ENCODE measurements around the gene ARMC7. TPM values are rescaled to one million over a fixed set of nuclear protein-coding genes. Genes with fewer than 3 reads are reported as not detected.
A peak's percentile ranks its signal among the peaks of the same experiment; 100 is the strongest.
"Not testable (repeated sequence)": the region's sequence is repeated elsewhere in the genome, so short reads cannot be mapped to it uniquely, and the experiment has no call there.

The ARMC7 gene
- total and polyA plus RNA-seq, 2 donors (not counting 1 experiment from before 2014, with no cell fraction given), result 10.4 to 15.9 TPM

DNA sequence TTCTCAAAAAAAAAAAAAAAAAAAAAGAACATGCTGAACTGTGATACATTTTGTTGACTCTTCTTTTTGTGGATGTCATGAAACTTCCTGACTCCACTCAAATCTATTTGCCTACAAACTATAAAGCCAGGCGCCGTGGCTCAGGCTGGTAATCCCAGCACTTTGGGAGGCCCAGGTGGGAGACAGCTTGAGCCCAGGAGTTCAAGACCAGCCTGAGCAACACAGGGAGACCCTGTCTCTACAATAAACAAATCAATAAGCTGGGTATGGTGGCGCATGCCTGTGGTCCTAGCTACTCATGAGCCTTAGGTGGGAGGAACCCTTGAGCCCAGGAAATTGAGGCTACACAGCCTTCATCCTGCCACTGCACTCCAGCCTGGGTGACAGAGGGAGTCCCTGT lies 23.2 kb downstream of the ARMC7 start:
- H3K36me3 ChIP-seq (replicated peaks in 1 of 2; ENCODE audit: control extremely low read depth in 1 of 2, control insufficient read depth in 1 of 2, extremely low read depth in 1 of 2, insufficient read depth in 2 of 2, low read length in 1 of 2), result peaks cover 0 to 20% of the 10 kb centered on the region in 2 experiments
- CTCF ChIA-PET, result interaction anchor here (0.6 to 13.4 kb wide), 10 partner anchors 12 to 323 kb away, joined by 3 to 262 read pairs (median 4); partner anchors contain the start of genes ARMC7, NUP85 and SUMO2
- H2AFZ ChIP-seq (ENCODE audit: insufficient read depth, low read depth, low read length, poor library complexity, severe bottlenecking), result no peak overlapping the region
- H3K4me3 Mint-ChIP-seq, result no peak overlapping the region
- DNase-seq (no peak), ATAC-seq (ENCODE audit: low read depth) (no peak)
- H3K79me2 ChIP-seq (ENCODE audit: control insufficient read depth, insufficient read depth, low read length), result no peaks in the 10 kb centered on the region
- H3K9me3 Mint-ChIP-seq (ENCODE audit: insufficient read depth), result no peaks in the 10 kb centered on the region
- H3K27ac ChIP-seq (ENCODE audit: low read length in 2 of 2), result no peak overlapping the region
- WGBS (ENCODE audit: insufficient coverage), result no CpG with 5 or more reads among the region's 3 CpGs
- H3K9me3 ChIP-seq (ENCODE audit: control extremely low read depth in 1 of 3, control insufficient read depth in 2 of 3, insufficient read depth in 1 of 3, low read length in 2 of 3), result no peaks in the 10 kb centered on the region
- no peaks in the 10 kb centered on the region for H3K27me3 Mint-ChIP-seq
- peaks cover 23% of the 10 kb centered on the region for H4K20me1 ChIP-seq (ENCODE audit: control insufficient read depth, insufficient read depth, low read length, poor library complexity, severe bottlenecking)
- no peak overlapping the region for H3K9ac ChIP-seq (ENCODE audit: low read length)
- TF ChIP-seq, protein P1, sequence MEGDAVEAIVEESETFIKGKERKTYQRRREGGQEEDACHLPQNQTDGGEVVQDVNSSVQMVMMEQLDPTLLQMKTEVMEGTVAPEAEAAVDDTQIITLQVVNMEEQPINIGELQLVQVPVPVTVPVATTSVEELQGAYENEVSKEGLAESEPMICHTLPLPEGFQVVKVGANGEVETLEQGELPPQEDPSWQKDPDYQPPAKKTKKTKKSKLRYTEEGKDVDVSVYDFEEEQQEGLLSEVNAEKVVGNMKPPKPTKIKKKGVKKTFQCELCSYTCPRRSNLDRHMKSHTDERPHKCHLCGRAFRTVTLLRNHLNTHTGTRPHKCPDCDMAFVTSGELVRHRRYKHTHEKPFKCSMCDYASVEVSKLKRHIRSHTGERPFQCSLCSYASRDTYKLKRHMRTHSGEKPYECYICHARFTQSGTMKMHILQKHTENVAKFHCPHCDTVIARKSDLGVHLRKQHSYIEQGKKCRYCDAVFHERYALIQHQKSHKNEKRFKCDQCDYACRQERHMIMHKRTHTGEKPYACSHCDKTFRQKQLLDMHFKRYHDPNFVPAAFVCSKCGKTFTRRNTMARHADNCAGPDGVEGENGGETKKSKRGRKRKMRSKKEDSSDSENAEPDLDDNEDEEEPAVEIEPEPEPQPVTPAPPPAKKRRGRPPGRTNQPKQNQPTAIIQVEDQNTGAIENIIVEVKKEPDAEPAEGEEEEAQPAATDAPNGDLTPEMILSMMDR (IDR thresholded peaks at IDR 0.05), result no peak
- TF ChIP-seq EZH2 (IDR thresholded peaks at IDR 0.05; ENCODE audit: borderline replicate concordance, insufficient read depth, low read depth, low read length, poor library complexity, severe bottlenecking), result no peak
- intact Hi-C loops (cut with micrococcal nuclease), result no loop called here
- peaks cover 30% of the 10 kb centered on the region for H3K4me1 Mint-ChIP-seq
- peaks cover 11 to 23% of the 10 kb centered on the region in 2 donors for H3K4me1 ChIP-seq (ENCODE audit: control insufficient read depth in 2 of 2, insufficient read depth in 2 of 2, low read length in 2 of 2)
- no peak overlapping the region for H3K4me2 ChIP-seq (replicated peaks; ENCODE audit: low read depth, low read length, poor library complexity, severe bottlenecking)
- POLR2A ChIA-PET, result interaction anchor here (2.2 to 3.5 kb wide), 2 partner anchors 17 to 50 kb away, joined by 7 to 49 read pairs; partner anchors contain the start of gene SUMO2
- no peaks in the 10 kb centered on the region for H3K27me3 ChIP-seq (replicated peaks in 1 of 4; ENCODE audit: control extremely low read depth in 1 of 4, control insufficient read depth in 3 of 4, insufficient read depth in 4 of 4, low read length in 3 of 4)
- peak overlapping the region; percentile 32 for H3K27ac Mint-ChIP-seq
- H3K4me3 ChIP-seq (ENCODE audit: control extremely low read depth in 1 of 5, extremely low read depth in 1 of 5, insufficient read depth in 1 of 5, low read depth in 2 of 5, low read length in 4 of 5), result no peak overlapping the region

DNA sequence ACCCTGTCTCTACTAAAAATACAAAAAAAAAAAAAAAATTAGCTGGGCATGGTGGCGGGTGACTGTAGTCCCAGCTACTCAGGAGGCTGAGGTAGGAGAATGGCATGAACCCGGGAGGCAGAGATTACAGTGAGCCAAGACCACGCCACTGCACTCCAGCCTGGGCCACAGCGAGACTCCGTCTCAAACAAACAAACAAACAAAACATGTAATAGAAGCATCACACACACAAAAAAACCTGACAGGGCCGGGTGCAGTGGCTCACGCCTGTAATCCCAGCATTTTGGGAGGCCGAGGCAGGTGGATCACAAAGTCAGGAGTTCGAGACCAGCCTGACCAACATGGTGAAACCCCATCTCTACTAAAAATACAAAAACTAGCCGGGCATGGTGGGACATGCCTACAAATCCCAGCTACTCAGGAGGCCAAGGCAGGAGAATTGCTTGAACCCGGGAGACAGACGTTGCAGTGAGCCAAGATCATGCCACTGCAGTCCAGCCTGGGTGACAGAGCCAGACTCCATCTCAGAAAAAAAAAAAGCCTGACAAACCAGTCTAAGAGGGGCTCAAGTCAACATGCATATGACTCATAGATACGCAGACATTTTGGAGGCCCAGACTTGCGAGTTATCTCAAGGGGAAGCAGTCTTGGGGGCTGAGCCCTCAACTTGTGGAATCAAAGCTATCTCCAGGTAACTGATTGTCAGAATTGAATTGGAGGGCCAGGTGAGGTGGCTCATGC lies 24.0 kb downstream of the ARMC7 start:
- H3K4me3 Mint-ChIP-seq, result not testable (repeated sequence)
- 96% methylated on average over 9 of the region's 14 CpGs for WGBS (ENCODE audit: insufficient coverage)

More for the DNA sequence above, 24.0 kb downstream of the ARMC7 start:
- H3K27me3 ChIP-seq (replicated peaks in 1 of 4; ENCODE audit: control extremely low read depth in 1 of 4, control insufficient read depth in 3 of 4, insufficient read depth in 4 of 4, low read length in 3 of 4); ATAC-seq (ENCODE audit: low read depth); intact Hi-C loops (cut with micrococcal nuclease); H2AFZ ChIP-seq (ENCODE audit: insufficient read depth, low read depth, low read length, poor library complexity, severe bottlenecking); H3K9me3 ChIP-seq (ENCODE audit: control extremely low read depth in 1 of 3, control insufficient read depth in 2 of 3, insufficient read depth in 1 of 3, low read length in 2 of 3); H3K27ac ChIP-seq (ENCODE audit: low read length in 2 of 2); H3K4me3 ChIP-seq (ENCODE audit: control extremely low read depth in 1 of 5, extremely low read depth in 1 of 5, insufficient read depth in 1 of 5, low read depth in 2 of 5, low read length in 4 of 5); DNase-seq; H3K79me2 ChIP-seq (ENCODE audit: control insufficient read depth, insufficient read depth, low read length); H3K27me3 Mint-ChIP-seq; H3K9ac ChIP-seq (ENCODE audit: low read length); H3K4me2 ChIP-seq (replicated peaks; ENCODE audit: low read depth, low read length, poor library complexity, severe bottlenecking); H3K9me3 Mint-ChIP-seq (ENCODE audit: insufficient read depth): not testable (repeated sequence)
- POLR2A ChIA-PET, result interaction anchor here (0.7 kb wide), 1 partner anchor 17 kb away, joined by 3 read pairs; no protein-coding TSS in a partner anchor
- peaks cover 11 to 23% of the 10 kb centered on the region in 2 donors for H3K4me1 ChIP-seq (ENCODE audit: control insufficient read depth in 2 of 2, insufficient read depth in 2 of 2, low read length in 2 of 2)
- peaks cover 24% of the 10 kb centered on the region for H3K4me1 Mint-ChIP-seq
- peaks cover 20% of the 10 kb centered on the region for H4K20me1 ChIP-seq (ENCODE audit: control insufficient read depth, insufficient read depth, low read length, poor library complexity, severe bottlenecking)
- peaks cover 0 to 18% of the 10 kb centered on the region in 2 experiments for H3K36me3 ChIP-seq (replicated peaks in 1 of 2; ENCODE audit: control extremely low read depth in 1 of 2, control insufficient read depth in 1 of 2, extremely low read depth in 1 of 2, insufficient read depth in 2 of 2, low read length in 1 of 2)
- peak overlapping the region; percentile 67 for H3K27ac Mint-ChIP-seq
- CTCF ChIA-PET, result interaction anchor here (13.4 kb wide), 1 partner anchor 20 kb away, joined by 262 read pairs; the partner anchor contains the start of gene ARMC7

All from B cell (primary cell).